CD4-positive, alpha-beta memory T cell (primary cell): ENCODE data around the gene PLA2G15. TPM values are rescaled to one million over a fixed set of nuclear protein-coding genes. Genes with fewer than 3 reads are reported as not detected.
A peak's percentile ranks its signal among the peaks of the same experiment; 100 is the strongest.

ENCODE experiments used
- CTCF ChIA-PET: fragments of 350-600 bp; sonication (Branson Sonifier 250); formaldehyde crosslinking; loops from one replicate; lab custom pipeline; 2021; ENCODE audit warnings: inconsistent platforms; ENCODE audit not compliant: partially characterized antibody; lab: Charles Lee
- POLR2A ChIA-PET: fragments of 350-600 bp; sonication (Branson Sonifier 250); formaldehyde crosslinking; loops from one replicate; lab custom pipeline; 2021; ENCODE audit not compliant: partially characterized antibody; lab: Charles Lee
- DNase-seq, 5 donors: peaks; one replicate each; pipeline versions ENCODE4 v3.0.0 to v3.0.0-alpha.2; 2020 to 2022; ENCODE audit warnings: mixed read lengths in 1 of 5
- H3K27ac ChIP-seq: one replicate; pipeline ENCODE4 v1.7.0; 2013; ENCODE audit warnings: low read depth, low read length
- H3K27me3 ChIP-seq: 2 replicates; pipeline ENCODE4 v1.7.0; 2013; ENCODE audit warnings: mild to moderate bottlenecking, low read length, moderate library complexity; ENCODE audit not compliant: insufficient read depth
- H3K36me3 ChIP-seq: 2 replicates; pipeline ENCODE4 v1.7.0; 2013; ENCODE audit warnings: mild to moderate bottlenecking, low read length, moderate library complexity; ENCODE audit not compliant: insufficient read depth
- H3K4me1 ChIP-seq: 2 replicates; pipeline ENCODE4 v1.7.0; 2013; ENCODE audit warnings: mild to moderate bottlenecking, low read length, moderate library complexity; ENCODE audit not compliant: insufficient read depth
- H3K4me3 ChIP-seq, 2 donors: one replicate each; pipeline ENCODE4 v1.7.0; 2013; ENCODE audit warnings: low read length in 2 of 2, mild to moderate bottlenecking in 1 of 2
- H3K9me3 ChIP-seq, 2 donors: one replicate each; pipeline ENCODE4 v1.7.0; 2013; ENCODE audit warnings: low read length in 2 of 2, control low read depth in 1 of 2; ENCODE audit not compliant: control insufficient read depth in 1 of 2
- H3K27ac Mint-ChIP-seq, 7 donors: one replicate each; pipeline ENCODE4 v1.8.0; 2020 to 2021; ENCODE audit warnings: mixed read lengths in 7 of 7, mild to moderate bottlenecking in 6 of 7, inconsistent platforms in 3 of 7, moderate library complexity in 3 of 7
- H3K27me3 Mint-ChIP-seq, 2 donors: one replicate each; pipeline ENCODE4 v1.8.0; 2020 to 2021; ENCODE audit warnings: mixed read lengths in 2 of 2
- H3K36me3 Mint-ChIP-seq, 2 donors: one replicate each; pipeline ENCODE4 v1.8.0; 2020 to 2021; ENCODE audit warnings: mixed read lengths in 2 of 2, inconsistent platforms in 1 of 2, mild to moderate bottlenecking in 1 of 2
- H3K4me1 Mint-ChIP-seq, 4 donors: one replicate each; pipeline ENCODE4 v1.8.0; 2020 to 2021; ENCODE audit warnings: mixed read lengths in 4 of 4, mild to moderate bottlenecking in 1 of 4
- H3K4me3 Mint-ChIP-seq, 8 donors: one replicate each; pipeline ENCODE4 v1.8.0; 2020 to 2021; ENCODE audit warnings: mixed read lengths in 8 of 8, mild to moderate bottlenecking in 7 of 8, moderate library complexity in 6 of 8, inconsistent platforms in 3 of 8
- H3K9me3 Mint-ChIP-seq, 8 donors: one replicate each; pipeline ENCODE4 v1.8.0; 2020 to 2021; ENCODE audit warnings: mixed read lengths in 8 of 8, mild to moderate bottlenecking in 5 of 8, inconsistent platforms in 3 of 8, moderate library complexity in 1 of 8
- intact Hi-C: fragments of 100-400 bp; cut with micrococcal nuclease; formaldehyde crosslinking; loops from one replicate; pipeline ENCODE4 v1.15.1; 2023
- polyA plus RNA-seq, 2 donors: library from polyadenylated mRNA; unstranded; fragments of 300-500 nt; fragmentation: Illumina TruSeq; gene quantifications; one replicate each; pipeline ENCODE4 v1.2.3, GENCODE V29; 2021
- total RNA-seq, 2 experiments: library from RNA; stranded (reverse); gene quantifications; one replicate each; pipeline ENCODE4 v1.2.3, GENCODE V29; 2021

PLA2G15 gene
- total and polyA plus RNA-seq, 4 experiments from 2014 or later = 6.6 to 13.3 (median 11.4) TPM

GRCh38 chr16:68264128-68265077 is 19.2 kb downstream of the PLA2G15 start, which contains the start of gene SLC7A6:
SLC7A6 (plus strand) TSS chr16:68264526; CDS start chr16:68274727, 10,201 bp downstream.
- H3K4me3 ChIP-seq = peak within 1 kb of the TSS; percentile 68 to 93
- Mint-ChIP-seq H3K4me1 (peaks cover 30 to 67% (median 50%) of the 10 kb centered on the region in 4 donors), H3K27ac (peak within 1 kb of the TSS; percentile 98 to 100 (median 99)), H3K27me3 (no peaks in the 10 kb centered on the region), H3K4me3 (peak within 1 kb of the TSS; percentile 94 to 99 (median 97)), H3K9me3 (peaks cover 0 to 9% (median 0%) of the 10 kb centered on the region in 8 donors), H3K36me3 (peaks cover 15 to 36% of the 10 kb centered on the region in 2 donors)
- H3K27ac ChIP-seq = peak within 1 kb of the TSS; percentile 97
- ChIA-PET CTCF (interaction anchor here (0.8 to 25.3 kb wide), 17 partner anchors 10 to 248 kb away, joined by 3 to 680 read pairs (median 5); partner anchors contain the start of genes PLA2G15, PRMT7 and SLC7A6OS), POLR2A (interaction anchor here (0.7 to 44.5 kb wide), 21 partner anchors 10 to 329 kb away, joined by 3 to 1508 read pairs (median 5); partner anchors contain the start of genes ESRP2, NFATC3, PLA2G15 and PRMT7)
- peaks cover 58% of the 10 kb centered on the region for H3K4me1 ChIP-seq
- DNase-seq = peak; percentile 79 to 86 (median 85)
- H3K9me3 ChIP-seq = no peaks in the 10 kb centered on the region
- H3K36me3 ChIP-seq = peaks cover 8% of the 10 kb centered on the region
- intact Hi-C loops = loop anchor here (1.0 kb wide), 5 partner anchors 9 to 46 kb away; partner anchors contain the start of genes PLA2G15 and SLC7A6OS
- H3K27me3 ChIP-seq = no peaks in the 10 kb centered on the region

GRCh38 chr16:68265078-68265920 is 20.1 kb downstream of the PLA2G15 start:
- H3K36me3 Mint-ChIP-seq = peaks cover 16 to 37% of the 10 kb centered on the region in 2 donors
- peaks cover 0 to 9% (median 0%) of the 10 kb centered on the region in 8 donors for H3K9me3 Mint-ChIP-seq
- peaks cover 67% of the 10 kb centered on the region for H3K4me1 ChIP-seq
- peak overlapping the region; percentile 97 to 99 (median 98) for H3K27ac Mint-ChIP-seq
- H3K27me3 Mint-ChIP-seq = no peaks in the 10 kb centered on the region
- peaks cover 38 to 76% (median 57%) of the 10 kb centered on the region in 4 donors for H3K4me1 Mint-ChIP-seq
- H3K27me3 ChIP-seq = no peaks in the 10 kb centered on the region
- DNase-seq = peak; percentile 37 to 79 (median 43)
- peak overlapping the region; percentile 92 to 98 (median 97) for H3K4me3 Mint-ChIP-seq
- no peaks in the 10 kb centered on the region for H3K9me3 ChIP-seq
- no peaks in the 10 kb centered on the region for H3K36me3 ChIP-seq
- intact Hi-C loops = loop anchor here (1.0 kb wide), 1 partner anchor 11 kb away; no protein-coding TSS in a partner anchor
- peak overlapping the region; percentile 97 for H3K27ac ChIP-seq
- peak overlapping the region; percentile 68 to 93 for H3K4me3 ChIP-seq
- CTCF ChIA-PET = interaction anchor here (1.0 to 25.3 kb wide), 4 partner anchors 8 to 44 kb away, joined by 3 to 680 read pairs (median 57); no protein-coding TSS in a partner anchor
- POLR2A ChIA-PET = interaction anchor here (2.1 to 44.5 kb wide), 4 partner anchors 9 to 62 kb away, joined by 5 to 1508 read pairs (median 106); partner anchors contain the start of genes PRMT7 and SLC7A6OS

- Histone ChIP-seq H3K4me3 (no peak overlapping the region), H3K4me1 (peaks cover 84% of the 10 kb centered on the region), H3K27ac (peak overlapping the region; percentile 55), H3K27me3 (no peaks in the 10 kb centered on the region), H3K36me3 (no peaks in the 10 kb centered on the region), H3K9me3 (no peaks in the 10 kb centered on the region)
- peaks cover 0 to 9% (median 0%) of the 10 kb centered on the region in 8 donors for H3K9me3 Mint-ChIP-seq
- H3K27ac Mint-ChIP-seq = peak overlapping the region; percentile 84 to 98 (median 94)
- DNase-seq = no peak
- peaks cover 26 to 49% of the 10 kb centered on the region in 2 donors for H3K36me3 Mint-ChIP-seq
- CTCF ChIA-PET = interaction anchor here (3.8 to 25.3 kb wide), 2 partner anchors 24 to 61 kb away, joined by 15 to 680 read pairs; no protein-coding TSS in a partner anchor
- POLR2A ChIA-PET = interaction anchor here (7.8 to 44.5 kb wide), 2 partner anchors 6 to 28 kb away, joined by 141 to 1508 read pairs; partner anchors contain the start of genes PRMT7 and SLC7A6OS
- H3K4me1 Mint-ChIP-seq = peaks cover 46 to 91% (median 66%) of the 10 kb centered on the region in 4 donors
- intact Hi-C loops = no loop called here
- H3K27me3 Mint-ChIP-seq = no peaks in the 10 kb centered on the region
- peak overlapping the region; percentile 39 to 69 (median 53) for H3K4me3 Mint-ChIP-seq
Measured at GRCh38 chr16:68267612-68268405, 22.6 kb downstream of the PLA2G15 start.

- Mint-ChIP-seq H3K4me3 (peak overlapping the region in 5 of 8 donors; percentile 5 to 66 (median 47)), H3K27ac (peak overlapping the region; percentile 84 to 99 (median 97)), H3K4me1 (peaks cover 59 to 95% (median 76%) of the 10 kb centered on the region in 4 donors), H3K36me3 (peaks cover 44 to 60% of the 10 kb centered on the region in 2 donors), H3K9me3 (peaks cover 0 to 6% (median 0%) of the 10 kb centered on the region in 8 donors), H3K27me3 (no peaks in the 10 kb centered on the region)
- H3K4me1 ChIP-seq = peaks cover 93% of the 10 kb centered on the region
- intact Hi-C loops = no loop called here
- ChIA-PET CTCF (interaction anchor here (1.0 to 25.3 kb wide), 3 partner anchors 9 to 59 kb away, joined by 3 to 680 read pairs (median 15); no protein-coding TSS in a partner anchor), POLR2A (interaction anchor here (0.6 to 44.5 kb wide), 2 partner anchors 26 to 656 kb away, joined by 3 to 1508 read pairs; partner anchors contain the start of genes PRMT7 and SLC7A6OS)
- H3K27ac ChIP-seq = peak overlapping the region; percentile 55
- no peaks in the 10 kb centered on the region for H3K27me3 ChIP-seq
- H3K4me3 ChIP-seq = no peak overlapping the region
- no peak for DNase-seq
- peaks cover under 1% of the 10 kb centered on the region for H3K36me3 ChIP-seq
- H3K9me3 ChIP-seq = no peaks in the 10 kb centered on the region
Measured at GRCh38 chr16:68269793-68270192, 24.6 kb downstream of the PLA2G15 start.

GRCh38 chr16:68270353-68270752 is 25.2 kb downstream of the PLA2G15 start:
- no peaks in the 10 kb centered on the region for H3K9me3 ChIP-seq
- no peak for DNase-seq
- peaks cover 60 to 96% (median 77%) of the 10 kb centered on the region in 4 donors for H3K4me1 Mint-ChIP-seq
- peaks cover 44 to 55% of the 10 kb centered on the region in 2 donors for H3K36me3 Mint-ChIP-seq
- POLR2A ChIA-PET = interaction anchor here (0.7 to 44.5 kb wide), 3 partner anchors 24 to 270 kb away, joined by 3 to 1508 read pairs (median 4); partner anchors contain the start of genes PRMT7 and SLC7A6OS
- peak overlapping the region; percentile 84 to 99 (median 97) for H3K27ac Mint-ChIP-seq
- H3K27me3 Mint-ChIP-seq = no peaks in the 10 kb centered on the region
- H3K4me3 ChIP-seq = no peak overlapping the region
- H3K4me1 ChIP-seq = peaks cover 99% of the 10 kb centered on the region
- H3K36me3 ChIP-seq = peaks cover 4% of the 10 kb centered on the region
- H3K27ac ChIP-seq = peak overlapping the region; percentile 55
- peaks cover 0 to under 1% (median 0%) of the 10 kb centered on the region in 8 donors for H3K9me3 Mint-ChIP-seq
- CTCF ChIA-PET = interaction anchor here (3.8 to 25.3 kb wide), 2 partner anchors 22 to 58 kb away, joined by 15 to 680 read pairs; no protein-coding TSS in a partner anchor
- peak overlapping the region in 5 of 8 donors; percentile 5 to 53 (median 22) for H3K4me3 Mint-ChIP-seq
- intact Hi-C loops = no loop called here
- no peaks in the 10 kb centered on the region for H3K27me3 ChIP-seq
